Brain microvascular endothelial cell (primary cell): ENCODE results near the gene MYO9A.

Experiments
- DNase-seq: peaks from one replicate; pipeline ENCODE4 v3.0.0-alpha.2; 2020
- H3K27ac ChIP-seq: fragments of 250-450 bp; sonication (Bioruptor Pico); 2 replicates; pipeline ENCODE4 v1.5.1; 2020; ENCODE audit warnings: mild to moderate bottlenecking, moderate library complexity
- H3K27me3 ChIP-seq: fragments of 250-450 bp; sonication (Bioruptor Pico); replicated peaks from 2 replicates; pipeline ENCODE4 v1.5.1; 2020; ENCODE audit warnings: mild to moderate bottlenecking
- H3K36me3 ChIP-seq: fragments of 250-450 bp; sonication (Bioruptor Pico); replicated peaks from 2 replicates; pipeline ENCODE4 v1.5.1; 2020; ENCODE audit warnings: mild to moderate bottlenecking
- H3K4me3 ChIP-seq: 2 replicates; pipeline ENCODE4 v1.5.1; 2011; ENCODE audit warnings: low read depth, mild to moderate bottlenecking, control low read depth, low read length, moderate library complexity
- CTCF ChIP-seq: IDR thresholded peaks from 2 replicates; pipeline ENCODE4 v1.5.1; 2011; ENCODE audit warnings: low read depth, mild to moderate bottlenecking, moderate library complexity, low read length, control low read depth, inconsistent platforms; ENCODE audit errors: missing control alignments
- in situ Hi-C: cut with HindIII; loops from 2 replicates; pipeline ENCODE4 v1.10.0; 2017; ENCODE audit warnings: low sequenced_read_pairs, low pct_ligation_motif_present

Gene MYO9A

GRCh38 chr15:71775856-71776255, 342.1 kb downstream of the MYO9A start:
- no peaks in the 10 kb centered on the region for H3K27me3 ChIP-seq
- DNase-seq: no peak
- in situ Hi-C loops: no loop called here
- TF ChIP-seq CTCF: no peak
- H3K27ac ChIP-seq: no peak overlapping the region
- no peaks in the 10 kb centered on the region for H3K36me3 ChIP-seq
- H3K4me3 ChIP-seq: no peak overlapping the region

GRCh38 chr15:71773206-71773859, 344.6 kb downstream of the MYO9A start:
- Histone ChIP-seq H3K27ac (no peak overlapping the region), H3K27me3 (no peaks in the 10 kb centered on the region), H3K36me3 (no peaks in the 10 kb centered on the region), H3K4me3 (no peak overlapping the region)
- TF ChIP-seq CTCF: no peak
- no peak for DNase-seq
- in situ Hi-C loops: no loop called here
